Hematopoietic multipotent progenitor cell treated with erythropoietin and hydrocortisone succinate and interleukin-3 and kit ligand, for 8 days (in vitro differentiated cells): Measurements from ENCODE around the gene WBP1.

Experiments
- DNase-seq: peaks from one replicate; pipeline ENCODE4 v3.0.0-alpha.2; 2015

WBP1 gene

DNA sequence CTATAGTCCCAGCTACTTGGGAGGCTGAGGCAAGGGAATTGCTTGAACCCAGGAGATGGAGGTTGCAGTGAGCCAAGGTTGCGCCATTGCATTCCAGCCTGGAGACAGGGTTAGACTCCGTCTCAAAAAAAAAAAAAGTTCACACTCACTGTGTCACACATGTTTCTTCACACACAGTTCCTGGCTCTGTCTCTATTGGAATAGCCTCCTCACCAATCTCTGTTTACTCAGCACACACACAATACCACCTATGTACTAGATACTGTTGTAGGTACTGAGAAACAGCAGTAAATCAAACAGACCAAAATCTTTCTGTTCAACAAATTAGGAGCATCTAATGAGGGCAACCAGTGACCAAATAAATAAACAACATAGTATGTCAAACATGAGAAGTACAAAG is 27.9 kb downstream of the WBP1 start:
- no peak for DNase-seq

GRCh38 chr2:74488643-74489481 is 30.6 kb downstream of the WBP1 start:
- DNase-seq: no peak

DNA sequence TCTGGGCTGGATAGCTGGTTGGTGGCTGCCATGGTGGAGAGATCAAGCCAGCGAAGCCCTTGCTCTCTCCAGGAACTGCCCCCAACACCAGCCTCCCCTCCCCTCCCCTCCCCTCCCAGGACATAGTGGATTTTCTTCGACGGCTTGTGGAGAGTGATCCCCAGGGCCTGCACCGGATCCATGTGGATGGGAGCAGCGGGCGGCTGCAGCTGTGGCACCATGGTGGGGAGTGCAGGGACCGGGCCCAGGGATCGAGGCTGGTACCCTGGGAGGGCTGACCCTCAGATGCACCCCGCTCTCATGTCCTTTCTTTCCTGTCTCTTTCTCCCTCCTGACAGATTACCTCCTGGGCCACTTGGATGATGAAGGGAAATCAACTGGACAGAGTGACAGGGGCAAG is 31.7 kb downstream of the WBP1 start:
- DNase-seq: no peak

DNA sequence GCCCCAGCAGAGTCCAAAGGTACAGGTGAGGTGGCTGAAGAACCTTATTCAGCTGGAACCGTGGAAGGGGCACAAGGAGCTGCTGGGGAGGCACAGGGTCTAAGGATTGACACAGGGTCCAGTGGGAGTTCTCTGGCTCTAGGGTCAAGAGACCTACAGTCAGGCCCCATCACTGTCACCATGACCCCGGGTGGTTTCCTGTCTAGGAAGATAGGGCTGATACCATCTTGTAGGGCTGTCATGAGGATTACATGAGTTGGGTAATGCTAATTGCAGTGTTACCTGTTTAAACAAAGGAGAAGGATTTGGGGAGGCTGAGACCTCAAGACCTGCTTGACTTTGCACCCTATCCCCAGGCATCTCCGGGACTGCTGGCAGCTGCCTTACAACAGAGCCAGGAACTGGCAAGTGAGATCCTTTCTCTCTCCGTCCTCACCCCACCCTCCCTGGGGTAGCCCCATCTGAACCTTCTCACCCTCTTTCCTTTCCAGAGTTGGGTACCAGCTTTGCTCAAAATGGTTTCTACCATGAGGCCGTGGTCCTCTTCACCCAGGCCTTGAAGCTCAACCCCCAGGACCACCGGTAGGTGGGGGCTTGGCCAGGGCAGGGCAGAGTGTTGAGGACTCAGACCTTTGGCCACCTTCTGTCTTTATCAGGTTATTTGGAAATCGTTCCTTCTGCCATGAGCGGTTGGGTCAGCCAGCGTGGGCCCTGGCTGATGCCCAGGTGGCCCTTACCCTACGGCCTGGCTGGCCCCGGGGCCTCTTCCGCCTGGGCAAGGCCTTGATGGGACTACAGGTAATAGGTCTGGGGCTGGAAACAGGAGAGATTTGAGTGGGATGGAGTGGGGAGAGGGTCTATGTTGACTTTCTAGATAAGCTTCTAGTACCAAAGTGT is 33.7 kb downstream of the WBP1 start:
- no peak for DNase-seq

DNA sequence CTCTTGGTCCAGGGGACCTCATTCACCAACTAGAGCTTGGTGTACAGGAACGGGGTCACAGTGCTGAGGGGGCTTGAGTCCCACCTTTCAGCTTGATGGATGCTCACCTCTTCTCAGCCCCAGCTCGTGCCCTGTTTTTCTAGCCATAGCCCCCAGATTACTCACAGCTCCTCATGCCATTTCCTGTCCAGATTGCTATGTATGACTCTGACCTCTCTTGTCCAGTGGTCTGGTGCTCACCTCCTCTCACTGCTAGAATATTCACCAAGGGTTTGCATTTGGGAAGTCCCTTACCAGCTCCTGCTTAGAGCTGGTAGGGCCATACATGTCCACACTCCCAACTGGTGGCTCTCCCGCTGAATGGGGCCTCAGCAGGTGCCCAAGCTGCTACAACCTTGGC is 35.3 kb downstream of the WBP1 start:
- DNase-seq: no peak

DNA sequence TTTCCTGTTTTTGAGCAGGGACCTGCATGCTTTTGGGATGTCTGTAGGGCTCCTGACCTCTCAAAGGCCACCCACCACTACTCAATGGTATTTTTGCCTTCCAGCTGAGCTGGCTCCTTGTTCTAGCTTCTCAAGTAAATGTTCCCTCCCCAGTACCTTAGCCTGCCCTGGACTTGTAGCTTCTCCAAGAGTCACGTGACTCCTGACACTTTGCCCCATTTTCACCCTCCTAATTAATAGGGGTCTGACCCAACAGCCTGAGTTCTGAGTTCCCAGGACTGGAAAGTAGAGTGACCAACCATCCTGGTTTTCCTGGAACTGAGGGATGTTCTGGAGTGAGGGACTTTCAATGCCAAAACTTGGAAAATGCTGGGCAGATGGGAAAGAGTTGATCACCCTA is 37.2 kb downstream of the WBP1 start:
- no peak for DNase-seq

- no peak for DNase-seq
These were observed 38.9 kb downstream of the WBP1 start for GRCh38 chr2:74496997-74497776.

- DNase-seq: peak; percentile 33
These were observed 39.7 kb downstream of the WBP1 start for GRCh38 chr2:74497777-74498499.

GRCh38 chr2:74498500-74499266 is 40.4 kb downstream of the WBP1 start:
- peak; percentile 53 for DNase-seq

DNA sequence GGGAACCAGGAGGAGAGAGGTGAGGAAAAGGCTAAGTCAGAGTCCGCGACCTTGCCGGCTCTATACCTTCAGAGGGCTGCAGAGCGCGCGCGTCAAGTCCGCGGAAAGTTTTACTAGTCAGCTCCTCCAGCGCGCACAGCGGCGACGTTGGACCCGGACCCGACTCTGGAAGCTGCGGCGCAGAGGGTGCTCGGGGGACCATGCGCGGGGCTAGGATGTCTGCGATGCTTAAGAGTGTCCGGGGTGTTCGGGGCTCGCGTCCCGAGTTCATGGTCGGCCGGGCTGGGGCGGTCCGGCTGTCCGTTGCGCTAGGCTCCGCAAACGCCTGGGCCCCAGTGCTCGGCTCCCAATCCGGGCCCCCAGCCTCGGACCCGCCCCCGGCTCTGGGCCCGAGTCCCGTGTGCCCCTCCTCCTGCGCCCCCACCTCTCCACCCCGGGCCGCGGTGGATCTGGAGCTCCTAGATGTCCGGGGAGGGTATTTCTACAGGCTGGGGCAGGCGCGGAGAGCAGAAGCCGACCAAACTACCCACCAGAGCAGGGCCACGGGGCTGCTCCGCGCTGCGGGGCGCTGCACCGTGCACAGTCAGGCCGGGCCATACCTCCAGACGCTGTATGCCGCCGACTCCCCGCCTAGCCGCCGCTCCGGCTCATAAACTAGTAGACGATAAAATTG is 41.2 kb downstream of the WBP1 start, which contains the start of gene LBX2:
Gene LBX2 (minus strand): TSS at position 337 of the 673 bp plus-strand sequence. CDS start 66 bp downstream, at position 271.
- DNase-seq: peak; percentile 28

DNA sequence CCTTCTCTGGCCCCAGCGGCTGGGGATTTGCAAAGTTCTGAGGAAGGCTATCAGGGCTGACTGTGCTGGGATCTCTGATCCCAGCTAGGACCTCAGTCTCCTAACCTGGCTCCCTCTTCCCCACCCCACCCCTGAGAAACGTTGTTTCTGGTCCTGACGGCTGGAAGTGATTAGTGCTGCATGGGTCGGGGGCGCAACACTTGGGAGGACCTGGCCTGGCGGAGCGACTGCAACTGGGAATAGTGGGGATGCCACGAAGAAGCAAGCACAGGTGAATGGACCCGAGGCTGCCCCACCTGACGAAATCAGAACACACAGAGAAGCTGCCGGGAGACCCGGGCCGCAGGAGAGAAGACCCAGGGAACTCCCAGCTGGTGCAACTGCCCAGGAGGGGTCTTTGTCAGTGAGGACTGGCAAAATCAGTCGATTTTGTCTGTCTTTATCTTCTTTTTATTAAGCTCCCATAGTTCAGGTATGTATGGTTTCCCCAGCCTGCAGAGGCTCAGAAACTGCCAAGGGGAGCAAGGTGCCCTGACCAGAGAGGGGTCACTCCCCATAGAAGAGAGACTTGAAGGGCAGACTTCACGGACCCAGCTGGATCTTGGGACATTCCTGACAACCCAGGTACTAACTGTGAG is 41.8 kb downstream of the WBP1 start:
- no peak for DNase-seq

- DNase-seq: no peak
These were observed 42.3 kb downstream of the WBP1 start for GRCh38 chr2:74500578-74500946.

DNA sequence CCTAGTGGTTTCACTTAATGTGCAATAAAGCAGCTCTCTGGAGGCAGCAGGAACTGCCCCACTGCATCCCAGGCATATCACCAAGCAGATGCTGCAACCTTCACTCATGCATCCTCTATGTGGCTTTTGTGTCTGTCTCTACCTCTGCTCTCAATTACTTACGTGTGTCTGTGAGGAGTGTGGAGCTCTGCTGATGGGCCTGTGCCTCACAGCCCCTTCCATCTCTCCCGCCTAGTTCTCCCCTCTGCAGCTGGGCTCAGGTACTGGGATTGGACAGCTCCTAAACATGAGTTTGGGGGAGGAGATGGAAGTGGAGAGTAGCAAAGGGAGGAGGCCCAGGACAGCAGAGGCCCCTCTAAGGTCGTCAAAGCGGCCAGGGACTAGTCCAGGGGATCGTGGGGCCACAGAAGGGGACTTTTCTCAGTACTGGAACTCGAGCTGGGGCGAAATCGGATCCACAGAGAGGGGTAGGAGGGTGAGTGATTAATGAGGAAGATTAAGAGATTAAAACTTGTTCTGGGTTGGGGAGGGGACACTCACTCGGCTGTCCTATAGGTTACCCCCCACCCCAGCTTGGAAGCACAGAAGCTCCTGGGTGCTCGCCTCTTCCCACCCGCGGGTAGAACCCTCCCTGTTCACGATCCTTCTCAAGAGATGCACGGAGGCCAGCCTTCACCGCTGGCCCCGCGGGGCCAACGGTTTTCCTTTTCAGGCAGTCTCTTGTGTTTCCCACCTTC is 43.3 kb downstream of the WBP1 start:
- DNase-seq: no peak

- DNase-seq: no peak
These were observed 44.0 kb downstream of the WBP1 start for GRCh38 chr2:74502147-74502719.

DNA sequence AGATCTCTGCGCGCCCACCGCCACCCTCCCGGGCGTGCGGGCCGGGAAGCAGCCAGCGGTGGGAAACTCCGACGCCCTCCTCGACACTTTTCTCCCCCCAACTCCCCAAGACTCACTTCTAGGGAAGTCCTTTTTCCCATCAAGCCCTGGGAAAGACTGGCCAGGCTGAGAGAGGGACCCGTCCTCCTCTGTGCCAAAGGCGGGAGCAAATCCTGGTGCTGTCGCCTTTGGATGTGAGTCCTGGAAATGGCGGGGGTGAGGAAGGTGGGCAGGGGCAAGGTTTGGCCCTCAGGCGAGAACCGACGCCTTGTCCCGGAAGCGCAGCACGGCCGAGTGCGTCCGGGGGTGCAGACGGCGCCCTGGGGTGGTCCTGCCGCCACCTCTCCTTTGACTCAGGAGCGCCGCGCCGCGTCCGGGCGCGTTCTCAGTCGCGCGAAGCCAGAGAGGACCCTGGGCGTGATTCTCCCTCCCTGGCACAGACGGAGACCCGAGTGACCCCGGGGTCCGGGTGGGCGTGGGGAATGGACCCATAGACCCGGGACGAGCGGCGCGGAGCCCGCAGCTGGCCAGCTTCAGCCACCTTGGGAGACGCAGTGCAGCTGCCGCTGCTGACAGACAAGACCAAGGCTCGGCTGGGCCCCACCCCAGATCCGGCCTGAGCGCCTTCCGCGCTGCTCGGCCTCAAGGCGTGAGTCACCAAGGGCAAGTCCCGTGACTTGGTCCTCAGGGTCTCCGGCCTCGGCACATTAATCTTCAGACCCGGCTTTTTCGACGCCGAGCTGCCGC is 44.7 kb downstream of the WBP1 start:
- peak; percentile 79 for DNase-seq

GRCh38 chr2:74503506-74504475 is 45.6 kb downstream of the WBP1 start:
- DNase-seq: no peak

DNA sequence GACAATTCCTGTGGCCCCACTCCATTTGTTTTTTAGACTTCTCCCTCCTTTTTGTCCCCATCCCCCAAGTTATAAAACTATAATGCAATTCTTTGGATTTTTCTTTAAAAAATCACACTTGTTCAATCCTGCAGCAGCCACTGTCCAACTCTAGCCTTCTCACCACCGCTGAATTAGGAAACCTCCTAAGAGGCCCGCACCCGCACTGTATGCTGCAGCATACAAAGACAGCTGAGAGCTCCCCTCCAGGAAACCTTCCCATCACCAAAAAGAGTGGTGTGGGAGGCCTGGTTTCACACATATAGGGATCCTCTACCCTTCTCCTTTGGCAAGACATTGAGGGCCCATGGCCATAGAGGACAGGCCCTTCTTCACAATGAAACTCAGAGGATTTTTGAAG is 46.4 kb downstream of the WBP1 start:
- no peak for DNase-seq
